ENCODE data around the gene GPR137.

GPR137 gene

GRCh38 chr11:64296830-64297698, 11.4 kb downstream of the GPR137 start:
- no peak overlapping the region for H3K27ac ChIP-seq (ENCODE audit: extremely low read depth, low read depth, low read length)
- no peak for TF ChIP-seq ZNF645 (tag by site-specific recombination; IDR thresholded peaks at IDR 0.05)
- 0 out of 2 replicates have a peak, but pooled peaks have one; percentile 18 for TF ChIP-seq ZFHX2 (tag by site-specific recombination; conservative IDR thresholded peaks at IDR 0.05)
- peak; percentile 27; the same call in 1 of the 2 replicates for TF ChIP-seq EGR2 (tag by site-specific recombination; IDR thresholded peaks at IDR 0.05; ENCODE audit: low read depth)
- no peak for TF ChIP-seq ZNF169 (tag by site-specific recombination; IDR thresholded peaks at IDR 0.05)
- H3K36me3 ChIP-seq (ENCODE audit: control insufficient read depth in 2 of 2, insufficient read depth in 1 of 2, low read length in 2 of 2), result no peaks in the 10 kb centered on the region
- POLR2A ChIA-PET, result no interaction called here
- no peaks in the 10 kb centered on the region for H3K4me1 ChIP-seq (ENCODE audit: control insufficient read depth, insufficient read depth, low read length)
- CTCF ChIA-PET, result interaction anchor here (0.6 to 1.7 kb wide), 8 partner anchors 7 to 468 kb away, joined by 3 to 13 read pairs (median 4); partner anchors contain the start of gene PLCB3
- H3K9me3 ChIP-seq (ENCODE audit: control insufficient read depth, insufficient read depth, low read depth, low read length), result no peaks in the 10 kb centered on the region
- no peak overlapping the region for H3K4me3 ChIP-seq (ENCODE audit: low read depth, low read length)

GRCh38 chr11:64297699-64298358, 12.2 kb downstream of the GPR137 start:
- POLR2A ChIA-PET, result no interaction called here
- peak; percentile 36 for TF ChIP-seq ZBTB17 (tag by site-specific recombination; IDR thresholded peaks at IDR 0.05)
- TF ChIP-seq BCL11A (tag by site-specific recombination; IDR thresholded peaks at IDR 0.05; ENCODE audit: low read depth), result no peak
- no peak overlapping the region for H3K4me3 ChIP-seq (ENCODE audit: low read depth, low read length)
- H3K36me3 ChIP-seq (ENCODE audit: control insufficient read depth in 2 of 2, insufficient read depth in 1 of 2, low read length in 2 of 2), result no peaks in the 10 kb centered on the region
- no peak overlapping the region for H3K27ac ChIP-seq (ENCODE audit: extremely low read depth, low read depth, low read length)
- CTCF ChIA-PET, result interaction anchor here (0.6 kb wide), 1 partner anchor 11 kb away, joined by 3 read pairs; no protein-coding TSS in a partner anchor
- no peaks in the 10 kb centered on the region for H3K9me3 ChIP-seq (ENCODE audit: control insufficient read depth, insufficient read depth, low read depth, low read length)
- no peaks in the 10 kb centered on the region for H3K4me1 ChIP-seq (ENCODE audit: control insufficient read depth, insufficient read depth, low read length)

- CTCF ChIA-PET, result no interaction called here
- POLR2A ChIA-PET, result interaction anchor here (0.6 to 0.7 kb wide), 3 partner anchors 14 to 96 kb away, joined by 3 to 4 read pairs (median 4); partner anchors contain the start of gene GPR137
- Histone ChIP-seq H3K4me3 (ENCODE audit: low read depth, low read length) (no peak overlapping the region), H3K36me3 (ENCODE audit: control insufficient read depth in 2 of 2, insufficient read depth in 1 of 2, low read length in 2 of 2) (no peaks in the 10 kb centered on the region), H3K27ac (ENCODE audit: extremely low read depth, low read depth, low read length) (no peak overlapping the region), H3K9me3 (ENCODE audit: control insufficient read depth, insufficient read depth, low read depth, low read length) (no peaks in the 10 kb centered on the region), H3K4me1 (ENCODE audit: control insufficient read depth, insufficient read depth, low read length) (no peaks in the 10 kb centered on the region)
- TF ChIP-seq TSHZ1 (tag by site-specific recombination; IDR thresholded peaks at IDR 0.05; ENCODE audit: borderline replicate concordance) (no peak), ZNF48 (tag by site-specific recombination; IDR thresholded peaks at IDR 0.05) (no peak), ZNF621 (tag by site-specific recombination; IDR thresholded peaks at IDR 0.05) (no peak), ZNF133 (tag by site-specific recombination; IDR thresholded peaks at IDR 0.05) (no peak), IKZF3 (tag by site-specific recombination; IDR thresholded peaks at IDR 0.05) (no peak), ZNF518A (tag by site-specific recombination; conservative IDR thresholded peaks at IDR 0.05; ENCODE audit: low read depth) (no peak), ATF2 (tag by site-specific recombination; IDR thresholded peaks at IDR 0.05; ENCODE audit: low read depth) (no peak), ZNF404 (tag by site-specific recombination; IDR thresholded peaks at IDR 0.05) (no peak), ZNF274 (IDR thresholded peaks at IDR 0.05; ENCODE audit: low read length) (no peak), ZNF274 (tag by site-specific recombination; IDR thresholded peaks at IDR 0.05; ENCODE audit: borderline replicate concordance) (no peak)
These were observed 13.6 kb downstream of the GPR137 start for GRCh38 chr11:64298966-64299846.
